IPS-11a (cell line): ENCODE measurements around the gene PARD6B.
"Not testable (repeated sequence)": the region's sequence is repeated elsewhere in the genome, so short reads cannot be mapped to it uniquely, and the experiment has no call there.

ENCODE experiments used
- H3K4me3 ChIP-seq: one replicate; pipeline ENCODE4 v1.5.1; 2013; ENCODE audit warnings: low read depth, low read length, control low read depth

PARD6B gene

DNA sequence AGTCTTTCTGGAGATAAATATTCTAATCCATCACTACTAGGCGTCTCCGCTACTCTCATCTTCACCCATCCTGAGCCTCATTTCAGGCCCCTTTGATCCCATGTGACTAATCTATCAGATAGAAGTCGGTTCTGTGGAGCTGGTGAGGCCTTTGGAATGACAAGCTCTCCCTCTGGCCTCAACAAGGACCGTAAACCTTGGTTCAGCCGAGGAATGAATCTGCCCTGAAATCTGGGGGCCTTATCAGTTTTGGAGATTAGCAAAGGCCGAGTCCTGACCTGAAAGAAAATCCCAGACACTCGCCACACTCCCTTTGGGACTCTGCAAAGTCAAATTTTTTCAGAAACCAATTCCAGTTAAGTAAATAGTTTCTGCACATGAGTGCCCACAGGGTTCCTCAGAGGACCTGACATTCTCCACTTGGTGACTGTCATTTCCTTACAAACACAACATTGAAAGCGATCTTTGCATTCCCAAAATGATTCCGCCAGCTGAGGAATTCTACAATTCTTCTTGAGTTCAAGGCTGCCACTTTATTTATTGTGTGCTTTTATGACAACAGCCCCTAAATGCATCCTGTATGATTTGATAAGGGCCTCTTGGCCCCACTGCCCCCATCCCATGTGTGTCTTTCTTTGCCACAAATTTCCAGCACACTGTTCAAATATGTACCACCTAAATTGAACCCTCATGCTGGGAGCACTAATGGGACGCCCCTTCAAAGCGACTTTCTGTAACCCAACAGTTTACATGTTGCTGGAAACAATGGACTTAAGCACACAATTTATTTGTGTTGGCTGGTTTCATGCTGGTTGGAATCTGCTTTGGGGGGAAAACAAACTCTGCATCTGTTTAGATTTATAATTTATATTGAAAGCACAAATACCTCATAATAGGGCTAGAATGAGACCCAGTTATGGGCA is 30.1 kb upstream of the PARD6B start:
- no peak overlapping the region for H3K4me3 ChIP-seq

DNA sequence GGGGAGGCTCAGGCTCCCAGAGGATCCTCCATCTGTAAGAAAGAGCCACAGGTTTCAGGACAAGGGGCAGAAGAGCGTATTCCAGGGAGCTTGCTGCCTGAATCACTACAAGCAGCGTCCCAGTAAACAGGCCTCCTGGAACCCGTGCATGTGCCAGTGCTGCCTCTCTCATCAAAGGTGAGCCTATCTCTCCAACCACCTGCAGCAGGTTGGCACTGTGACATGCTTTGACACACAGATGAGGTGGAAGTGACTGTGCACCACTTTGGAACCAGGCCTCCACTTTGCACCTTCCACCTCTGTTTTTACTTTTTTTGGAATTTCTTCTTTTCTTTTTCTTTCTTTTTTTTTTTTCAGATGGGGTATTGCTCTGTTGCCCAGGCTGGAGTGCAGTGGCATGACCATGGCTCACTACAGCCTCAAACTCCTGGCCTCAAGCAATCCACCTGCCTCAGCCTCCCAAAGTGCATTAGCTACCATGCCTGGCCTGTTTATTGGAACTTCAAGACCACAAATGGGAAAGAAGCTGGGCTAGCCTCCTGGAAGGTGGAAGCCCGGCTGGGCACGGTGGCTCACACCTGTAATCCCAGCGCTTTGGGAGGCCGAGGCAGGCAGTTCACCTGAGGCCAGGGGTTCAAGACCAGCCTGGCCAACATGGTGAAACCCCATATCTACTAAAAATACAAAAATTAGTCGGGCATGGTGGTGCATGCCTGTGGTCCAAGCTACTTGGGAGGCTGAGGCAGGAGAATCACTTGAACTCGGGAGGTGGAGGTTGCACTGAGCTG is 27.5 kb upstream of the PARD6B start:
- H3K4me3 ChIP-seq = not testable (repeated sequence)

DNA sequence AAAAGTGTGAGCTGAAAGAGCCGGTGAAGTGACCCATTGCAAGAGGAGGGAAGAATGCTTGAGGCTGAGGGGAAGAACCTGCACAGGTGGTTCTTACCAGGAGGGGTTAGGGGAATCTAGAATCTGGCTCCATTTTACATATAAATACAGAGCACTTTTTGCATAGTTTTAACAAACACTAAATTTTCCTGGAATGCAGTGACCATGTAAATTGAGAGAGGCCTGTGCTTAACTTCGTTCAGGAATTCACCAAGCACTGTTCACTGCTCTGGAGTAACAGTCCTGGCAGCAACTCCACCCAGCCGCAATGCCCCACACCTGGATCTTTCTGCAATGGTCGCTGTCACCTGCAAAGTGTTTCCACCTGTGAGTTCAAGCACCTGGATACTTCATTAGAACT is 26.9 kb upstream of the PARD6B start:
- no peak overlapping the region for H3K4me3 ChIP-seq

DNA sequence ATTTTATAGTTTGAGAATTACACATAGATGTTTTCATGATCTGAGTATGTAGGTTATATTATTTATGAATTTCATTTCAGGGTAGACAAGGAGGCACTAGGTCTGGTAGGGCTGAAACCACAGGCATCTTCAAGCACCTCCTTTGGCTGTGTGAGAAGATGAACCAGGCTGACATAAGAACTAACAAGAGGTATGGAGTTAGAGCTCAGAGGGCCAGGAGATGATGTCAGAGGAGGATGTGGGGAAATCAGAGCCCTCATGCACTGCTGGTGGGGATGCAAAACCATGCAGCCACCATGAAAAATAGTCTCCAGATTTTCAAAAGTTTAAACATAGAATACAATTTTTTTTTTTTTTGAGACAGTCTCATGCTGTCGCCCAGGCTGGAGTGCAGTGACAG is 26.4 kb upstream of the PARD6B start:
- no peak overlapping the region for H3K4me3 ChIP-seq

DNA sequence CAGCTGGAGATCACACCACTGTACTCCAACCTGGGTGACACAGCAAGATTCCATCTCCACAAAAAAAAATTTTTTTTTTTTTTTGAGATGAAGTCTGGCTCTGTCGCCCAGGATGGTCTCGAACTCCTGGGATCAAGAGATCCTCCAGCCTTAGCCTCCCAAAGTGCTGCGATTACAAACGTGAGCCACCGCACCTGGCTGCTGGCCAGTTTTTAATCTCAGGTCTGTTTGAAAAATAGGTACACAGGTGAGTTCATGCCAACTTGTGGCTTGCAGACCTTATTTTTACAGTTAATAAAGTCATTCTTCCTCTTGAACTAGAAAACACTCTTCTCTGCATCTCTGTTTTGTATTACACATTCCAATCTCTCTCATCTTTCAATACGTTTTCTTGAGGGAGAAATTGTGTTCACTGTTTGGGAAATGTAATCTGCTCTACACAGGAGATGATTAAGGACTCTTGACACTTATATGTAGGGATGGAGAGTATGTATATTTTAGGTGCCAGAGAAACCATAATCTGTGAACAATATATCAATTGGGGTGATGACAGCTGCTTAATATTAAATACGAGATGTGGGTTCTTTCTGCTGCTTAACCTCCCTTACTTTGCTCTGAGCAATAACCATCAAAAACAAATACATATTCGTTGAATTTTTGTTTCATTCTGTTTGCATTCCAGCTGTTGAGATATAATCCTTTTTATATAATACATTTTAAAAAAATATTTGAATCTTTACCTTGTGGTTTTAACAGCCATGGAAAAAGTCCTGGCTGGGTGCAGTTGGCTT is 22.3 kb upstream of the PARD6B start:
- H3K4me3 ChIP-seq = no peak overlapping the region

DNA sequence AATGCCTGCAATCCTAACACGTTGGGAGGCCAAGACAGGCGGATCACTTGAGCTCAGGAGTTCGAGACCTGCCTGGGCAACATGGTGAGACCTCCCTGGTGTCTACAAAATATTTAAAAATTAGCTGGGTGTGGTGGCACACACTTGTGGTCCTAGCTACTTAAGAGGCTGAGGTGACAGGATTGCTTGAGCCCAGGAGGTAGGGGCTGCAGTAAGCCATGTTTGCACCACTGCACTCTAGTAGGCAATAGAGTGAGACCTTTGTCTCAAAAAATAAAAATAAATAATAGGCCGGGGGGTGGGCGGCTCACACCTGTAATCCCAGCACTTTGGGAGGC is 21.8 kb upstream of the PARD6B start:
- H3K4me3 ChIP-seq = no peak overlapping the region

DNA sequence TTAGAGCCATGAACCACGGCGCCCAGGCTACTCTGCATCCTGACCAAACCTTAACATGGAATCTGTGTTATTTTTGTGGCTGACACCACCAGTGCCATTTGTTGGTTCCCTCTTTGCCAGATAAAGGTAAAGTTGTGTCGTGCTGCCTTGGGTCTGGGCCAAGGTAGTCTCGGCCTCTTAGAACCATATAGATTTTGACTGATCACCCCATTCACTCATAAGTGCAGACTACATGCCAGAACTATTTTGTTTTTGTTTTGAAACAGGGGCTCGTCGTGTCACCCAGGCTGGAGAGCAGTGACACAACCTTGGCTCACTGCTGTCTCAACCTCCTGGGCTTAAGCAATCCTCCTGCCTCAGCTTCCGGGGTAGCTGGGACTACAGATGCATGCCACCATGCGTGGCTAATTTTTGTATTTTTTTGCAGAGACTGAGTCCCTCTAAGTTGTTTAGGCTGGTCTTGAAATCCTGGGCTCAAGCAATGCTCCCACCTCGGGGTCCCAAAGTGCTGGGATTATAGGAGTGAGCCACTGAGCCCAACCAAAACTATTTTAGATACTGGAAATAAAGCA is 20.8 kb upstream of the PARD6B start:
- H3K4me3 ChIP-seq = no peak overlapping the region

DNA sequence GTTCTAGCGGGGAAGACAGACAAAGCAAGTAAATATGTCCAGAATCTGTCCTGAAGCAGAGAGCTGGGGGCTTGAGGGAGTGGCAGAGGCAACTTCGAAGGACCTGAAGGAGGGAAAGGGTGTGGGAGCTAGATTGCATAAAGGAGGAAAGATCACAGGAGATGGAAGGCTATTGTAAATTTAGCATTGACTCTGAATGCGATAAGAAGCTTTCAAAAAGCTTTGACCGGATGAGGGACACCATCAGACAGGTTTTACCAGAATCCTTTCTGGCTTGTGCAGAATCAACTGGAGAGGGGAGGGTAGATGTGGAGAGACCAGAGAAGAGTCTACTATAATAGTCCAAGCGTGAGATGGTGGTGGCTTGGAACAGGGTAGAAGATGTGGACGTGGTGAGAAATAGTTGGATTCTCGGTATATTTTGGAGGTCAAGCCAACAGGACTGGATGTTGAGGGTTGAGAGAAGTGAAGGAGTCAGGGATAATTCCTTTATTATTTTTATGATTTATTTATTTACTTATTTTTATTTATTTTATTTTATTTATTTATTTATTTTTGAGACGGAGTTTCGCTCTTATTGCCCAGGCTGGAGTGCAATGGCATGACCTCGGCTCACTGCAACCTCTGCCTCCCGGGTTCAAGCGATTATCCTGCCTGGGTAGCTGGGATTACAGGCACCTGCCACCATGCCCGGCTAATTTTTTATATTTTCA is 20.1 kb upstream of the PARD6B start:
- H3K4me3 ChIP-seq = no peak overlapping the region

DNA sequence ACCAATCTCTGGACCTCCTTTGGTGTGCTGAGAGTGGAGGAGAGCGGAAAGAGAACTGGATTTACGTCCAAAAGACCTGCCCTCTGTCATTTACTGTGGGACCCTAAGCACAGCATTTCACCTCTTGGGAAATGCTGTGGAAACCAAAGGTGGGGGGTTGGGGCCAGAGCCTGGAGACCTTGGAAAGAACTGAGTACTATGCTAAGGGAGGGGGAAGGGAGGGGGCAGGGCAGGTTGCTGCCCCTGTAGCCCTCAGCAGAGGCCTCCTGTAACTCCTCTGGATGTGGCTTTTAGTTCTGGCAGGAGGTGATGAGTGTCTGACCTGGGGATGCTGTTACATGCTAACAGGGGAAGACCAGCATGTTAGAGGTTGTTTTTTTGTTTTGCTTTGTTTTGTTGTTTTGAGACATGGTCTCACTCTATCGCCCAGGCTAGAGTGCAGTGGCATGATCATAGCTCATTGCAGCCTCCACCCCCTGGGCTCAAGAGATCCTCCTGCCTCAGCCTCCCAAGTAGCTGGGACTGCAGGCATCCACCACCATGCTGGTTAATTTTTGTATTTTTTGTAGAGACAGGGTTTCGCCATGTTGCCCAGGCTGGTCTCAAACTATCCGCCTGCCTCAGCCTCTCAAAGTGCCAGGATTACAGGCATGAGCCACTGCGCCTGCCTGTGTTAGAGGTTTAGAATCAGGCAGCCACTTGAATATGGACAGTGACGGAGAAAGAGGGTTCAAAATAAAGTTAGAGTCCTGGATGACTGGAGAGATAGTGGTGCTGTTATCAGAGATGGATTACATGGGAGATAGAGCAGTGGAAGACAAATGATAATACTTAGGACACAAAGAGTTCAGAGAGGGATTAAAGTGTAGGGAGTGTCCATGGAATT is 18.4 kb upstream of the PARD6B start:
- H3K4me3 ChIP-seq = no peak overlapping the region

DNA sequence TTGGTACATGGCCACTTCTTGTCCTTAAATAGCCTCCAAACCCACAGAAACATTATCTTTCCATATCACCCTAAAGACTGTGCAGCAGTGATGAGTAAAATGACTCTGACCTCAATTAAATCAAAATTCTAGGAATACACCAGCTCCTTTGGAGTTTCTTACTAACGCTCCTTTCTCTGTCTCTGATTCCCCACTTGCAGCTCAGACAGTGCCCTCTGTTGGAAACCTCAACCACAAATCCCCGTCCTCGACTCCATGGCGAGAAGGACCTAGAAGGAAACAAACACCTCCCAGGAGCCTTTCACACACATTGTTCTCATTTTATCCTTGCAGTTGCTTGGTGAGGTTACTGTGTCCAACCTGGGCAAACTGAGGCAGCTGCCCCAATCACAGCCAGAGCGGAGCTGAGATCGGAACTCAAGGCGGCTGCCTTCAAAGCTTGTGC is 17.7 kb upstream of the PARD6B start:
- no peak overlapping the region for H3K4me3 ChIP-seq

DNA sequence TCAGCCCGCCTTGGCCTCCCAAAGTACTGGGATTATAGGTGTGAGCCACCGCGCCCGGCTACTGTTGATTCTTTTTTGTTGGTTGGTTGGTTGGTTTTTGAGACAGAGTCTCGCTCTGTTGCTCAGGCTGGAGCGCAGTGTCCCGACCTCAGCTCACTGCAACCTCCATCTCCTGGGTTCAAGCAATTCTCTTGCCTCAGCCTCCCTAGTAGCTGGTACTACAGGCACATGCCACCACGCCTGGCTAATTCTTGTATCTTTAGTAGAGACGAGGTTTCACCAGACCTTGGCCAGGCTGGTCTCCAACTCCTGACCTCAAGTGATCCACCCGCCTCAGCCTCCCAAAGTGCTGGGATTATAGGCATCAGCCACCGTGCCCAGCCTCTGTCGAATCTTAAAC is 17.0 kb upstream of the PARD6B start:
- not testable (repeated sequence) for H3K4me3 ChIP-seq

DNA sequence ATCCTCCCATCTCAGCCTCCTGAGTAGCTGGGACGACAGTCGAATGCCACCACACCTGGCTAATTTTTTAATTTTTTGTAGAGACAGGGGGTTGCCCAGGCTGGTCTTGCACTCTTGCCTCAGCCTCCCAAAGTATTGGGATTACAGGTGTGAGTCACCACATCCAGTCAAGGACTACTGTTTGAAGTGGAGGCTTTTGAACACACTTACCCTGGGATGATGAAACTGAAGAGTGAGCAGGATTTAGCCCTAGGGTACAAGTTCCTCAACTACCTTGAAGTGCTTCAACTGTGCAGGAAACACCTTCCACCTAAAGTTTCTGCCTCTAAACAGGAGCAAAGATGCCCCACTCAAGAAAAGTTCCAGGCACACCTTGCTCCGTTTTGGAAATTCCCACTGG is 15.7 kb upstream of the PARD6B start:
- H3K4me3 ChIP-seq = no peak overlapping the region

DNA sequence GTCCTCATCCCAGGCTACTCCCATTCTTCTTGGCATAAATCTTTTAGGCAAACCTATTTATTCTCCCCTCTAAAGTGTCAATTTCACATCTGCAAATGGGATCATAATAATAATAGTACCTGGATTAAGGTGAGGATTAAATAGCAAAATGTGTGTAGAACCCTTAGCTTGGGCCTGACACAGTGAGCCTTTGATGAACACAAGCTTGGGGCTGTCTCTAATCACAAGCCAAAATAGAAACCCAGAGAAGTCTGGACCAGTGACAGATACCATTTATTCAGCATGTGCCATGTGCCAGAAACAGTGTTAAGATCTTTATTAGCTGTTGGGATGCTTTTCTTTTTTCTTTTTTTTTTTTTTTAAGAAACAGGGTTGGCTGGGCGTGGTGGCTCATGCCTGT is 14.9 kb upstream of the PARD6B start:
- H3K4me3 ChIP-seq = no peak overlapping the region

DNA sequence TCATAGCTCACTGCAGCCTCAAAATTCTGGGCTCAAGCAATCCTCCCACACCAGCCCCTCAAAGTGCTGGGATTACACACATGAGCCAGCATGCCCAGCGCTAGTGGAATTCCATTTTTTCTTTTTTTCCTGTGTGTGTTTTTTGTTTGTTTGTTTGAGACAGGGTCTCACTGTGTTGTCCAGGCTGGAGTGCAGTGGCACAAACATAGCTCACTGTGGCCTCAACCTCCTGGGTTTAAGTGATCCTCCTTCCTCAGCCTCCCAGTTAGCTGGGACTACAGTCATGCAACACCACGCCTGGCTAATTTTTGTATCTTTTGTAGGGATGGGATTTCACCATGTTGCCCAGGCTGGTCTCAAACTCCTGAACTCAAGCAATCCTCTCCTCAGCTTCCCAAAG is 14.1 kb upstream of the PARD6B start:
- no peak overlapping the region for H3K4me3 ChIP-seq

DNA sequence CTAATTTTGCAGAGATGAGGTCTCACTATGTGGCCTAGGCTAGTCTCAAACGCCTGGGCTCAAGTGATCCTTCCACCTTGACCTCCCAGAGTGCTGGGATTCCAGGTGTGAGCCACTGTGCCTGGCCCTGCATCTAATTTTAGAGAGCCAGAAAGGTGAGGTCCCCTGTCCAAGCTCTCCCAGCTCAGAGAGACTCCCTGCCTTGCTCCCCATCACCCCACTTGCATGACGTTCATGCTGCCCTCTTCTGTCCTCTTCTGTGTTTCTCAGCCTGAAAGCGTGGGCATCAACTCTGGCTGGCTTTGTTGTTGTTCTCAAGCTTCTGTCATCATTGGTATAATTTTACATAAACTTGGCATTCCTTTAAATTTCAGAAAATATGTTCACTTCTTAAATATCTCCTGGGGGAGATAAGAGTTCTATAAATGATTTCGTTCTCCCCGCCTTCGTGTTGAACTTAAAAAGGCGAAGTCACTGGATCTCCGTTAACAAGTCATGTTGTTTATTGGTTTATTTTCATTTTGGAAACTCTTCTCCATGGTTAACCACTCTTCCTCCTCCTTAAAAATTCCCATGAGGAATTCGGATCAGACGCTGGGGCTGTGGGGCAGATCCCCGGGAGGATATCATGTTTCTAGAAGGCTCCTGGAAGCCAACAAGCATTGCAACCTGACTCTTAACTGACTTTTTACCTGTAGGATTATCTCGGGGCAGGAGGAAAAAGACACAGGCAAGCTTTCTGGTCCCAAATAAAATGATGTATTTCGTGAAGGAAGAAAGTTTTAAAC is 13.2 kb upstream of the PARD6B start:
- no peak overlapping the region for H3K4me3 ChIP-seq

DNA sequence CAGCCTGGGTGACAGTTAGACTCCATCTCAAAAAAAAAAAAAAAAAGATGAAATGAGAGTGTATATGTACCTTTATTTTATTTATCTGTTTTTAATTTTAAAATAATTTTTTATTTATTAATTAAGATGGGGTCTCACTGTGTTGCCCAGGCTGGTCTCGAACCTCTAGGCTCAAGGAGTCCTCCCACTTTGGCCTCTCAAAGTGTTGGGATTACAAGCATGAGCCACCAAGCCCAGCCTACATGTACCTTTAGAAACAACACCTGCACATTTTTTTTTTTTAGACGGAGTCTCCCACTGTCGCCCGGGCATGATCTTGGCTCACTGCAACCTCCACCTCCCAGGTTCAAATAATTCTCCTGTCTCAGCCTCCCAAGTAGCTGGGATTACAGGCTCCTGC is 12.1 kb upstream of the PARD6B start:
- no peak overlapping the region for H3K4me3 ChIP-seq

DNA sequence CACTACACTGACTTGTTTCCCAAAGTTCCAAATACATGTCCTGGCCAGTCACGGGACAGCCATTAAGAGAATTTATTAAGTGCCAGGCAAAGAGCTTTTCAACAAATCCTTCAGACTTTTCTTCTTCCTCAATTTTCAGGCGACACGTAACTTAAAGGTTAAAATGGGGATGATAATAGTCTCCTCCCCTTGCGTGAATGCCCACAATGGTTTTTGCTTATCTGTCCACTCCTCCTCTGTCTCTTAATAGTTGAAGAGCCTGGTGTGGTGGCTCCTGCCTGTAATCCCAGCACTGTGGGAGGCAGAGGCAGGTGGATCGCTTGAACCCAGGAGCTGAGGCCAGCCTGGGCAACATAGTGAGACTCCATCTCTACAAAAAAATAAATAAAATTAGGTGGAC is 11.4 kb upstream of the PARD6B start:
- H3K4me3 ChIP-seq = no peak overlapping the region

DNA sequence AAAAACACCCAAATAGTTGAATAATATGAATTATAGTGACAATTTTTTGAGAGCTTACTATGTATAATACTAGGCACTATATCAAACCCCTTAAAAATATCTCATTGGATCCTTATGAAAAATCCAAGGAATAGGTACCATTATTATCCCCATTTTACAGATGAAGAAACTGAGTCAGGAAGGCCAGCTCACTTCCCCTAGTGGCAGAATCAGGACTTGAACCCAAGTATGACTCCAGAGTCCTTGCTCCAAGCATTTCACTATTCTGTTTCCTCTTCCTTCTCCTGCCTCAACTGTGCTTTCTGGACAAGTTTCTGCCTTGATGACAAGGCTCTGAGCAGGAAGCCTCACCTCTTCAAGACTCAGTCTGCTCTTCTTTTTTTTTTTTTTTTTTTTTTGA is 10.8 kb upstream of the PARD6B start:
- no peak overlapping the region for H3K4me3 ChIP-seq

DNA sequence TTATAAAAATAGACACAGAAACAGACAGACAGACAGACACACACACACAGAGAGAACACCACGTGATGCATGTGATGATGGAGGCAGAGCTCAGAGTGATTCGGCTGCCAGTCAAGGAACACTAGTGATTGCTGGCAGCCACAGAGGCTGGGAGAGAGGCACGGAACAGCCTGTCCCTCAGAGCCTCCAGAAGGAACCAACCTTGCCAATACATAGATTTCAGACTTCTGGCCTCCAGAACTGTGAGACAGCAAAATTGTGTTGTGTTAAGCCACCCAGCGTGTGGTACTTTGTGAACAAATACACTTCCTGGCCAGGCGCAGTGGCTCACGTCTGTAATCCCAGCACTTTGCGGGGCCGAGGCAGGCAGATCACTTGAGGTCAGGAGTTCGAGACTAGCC is 9.5 kb upstream of the PARD6B start:
- H3K4me3 ChIP-seq = no peak overlapping the region
